Parathyroid adenoma (tissue), 2 donors: ENCODE measurements around the gene SMAD3.

ENCODE experiments used
- H2AFZ ChIP-seq: fragments of 300-600 bp; sonication (generic); one replicate; pipeline ENCODE4 v1.7.0; 2017; ENCODE audit warnings: antibody characterized with exemption, mild to moderate bottlenecking
- H3K27ac ChIP-seq: fragments of 300-600 bp; sonication (generic); one replicate; pipeline ENCODE4 v1.7.0; 2017
- H3K27me3 ChIP-seq: fragments of 300-600 bp; sonication (generic); one replicate; pipeline ENCODE4 v1.7.0; 2017; ENCODE audit warnings: low read length; ENCODE audit not compliant: control insufficient read depth, insufficient read depth
- H3K36me3 ChIP-seq: fragments of 300-600 bp; sonication (generic); one replicate; pipeline ENCODE4 v1.7.0; 2017; ENCODE audit warnings: low read length; ENCODE audit not compliant: control insufficient read depth, insufficient read depth
- H3K4me1 ChIP-seq: fragments of 300-600 bp; sonication (generic); one replicate; pipeline ENCODE4 v1.7.0; 2017; ENCODE audit warnings: control low read depth
- H3K4me2 ChIP-seq: fragments of 300-600 bp; sonication (generic); one replicate; pipeline ENCODE4 v1.7.0; 2017; ENCODE audit warnings: low read length
- H3K4me3 ChIP-seq: fragments of 300-600 bp; sonication (generic); one replicate; pipeline ENCODE4 v1.7.0; 2017; ENCODE audit warnings: low read depth, low read length
- H3K79me2 ChIP-seq: fragments of 300-600 bp; sonication (generic); one replicate; pipeline ENCODE4 v1.7.0; 2017; ENCODE audit warnings: control low read depth
- H3K9ac ChIP-seq: fragments of 300-600 bp; sonication (generic); one replicate; pipeline ENCODE4 v1.7.0; 2017; ENCODE audit warnings: mild to moderate bottlenecking
- H3K9me3 ChIP-seq: fragments of 300-600 bp; sonication (generic); one replicate; pipeline ENCODE4 v1.7.0; 2017; ENCODE audit warnings: low read length; ENCODE audit not compliant: control insufficient read depth
- TF ChIP-seq, protein P1 (sequence below): fragments of 300-600 bp; sonication (generic); IDR thresholded peaks from one replicate; pipeline ENCODE4 v1.7.0; 2017; ENCODE audit warnings: antibody characterized with exemption, mild to moderate bottlenecking
- donor health status: primary hyperparathyroidism.

SMAD3 gene

DNA sequence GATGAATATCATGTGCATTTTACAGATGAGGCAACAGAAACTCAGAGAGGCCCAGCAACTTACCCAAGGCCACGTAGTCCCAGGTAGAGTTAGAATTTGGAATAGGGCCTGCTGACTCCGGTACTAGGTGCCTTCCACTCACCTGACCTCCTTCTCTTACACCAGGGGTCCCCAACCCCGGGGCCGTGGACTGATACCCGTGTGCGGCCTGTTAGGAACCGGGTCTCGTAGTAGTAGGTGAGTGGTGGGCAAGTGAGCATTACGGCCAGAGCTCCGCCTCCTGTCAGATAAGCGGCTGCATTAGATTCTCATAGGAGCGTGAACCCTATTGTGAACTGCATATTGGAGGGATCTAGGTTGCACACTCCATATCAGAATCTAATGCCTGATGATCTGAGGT is 64.8 kb downstream of the SMAD3 start:
- H3K4me2 ChIP-seq, result no peak overlapping the region
- H3K79me2 ChIP-seq, result peaks cover 15% of the 10 kb centered on the region
- H3K27me3 ChIP-seq, result no peaks in the 10 kb centered on the region
- no peak overlapping the region for H2AFZ ChIP-seq
- no peak overlapping the region for H3K9ac ChIP-seq
- H3K4me3 ChIP-seq, result no peak overlapping the region
- no peaks in the 10 kb centered on the region for H3K36me3 ChIP-seq
- H3K4me1 ChIP-seq, result peaks cover 22% of the 10 kb centered on the region
- H3K27ac ChIP-seq, result no peak overlapping the region
- no peaks in the 10 kb centered on the region for H3K9me3 ChIP-seq
- TF ChIP-seq, protein P1, sequence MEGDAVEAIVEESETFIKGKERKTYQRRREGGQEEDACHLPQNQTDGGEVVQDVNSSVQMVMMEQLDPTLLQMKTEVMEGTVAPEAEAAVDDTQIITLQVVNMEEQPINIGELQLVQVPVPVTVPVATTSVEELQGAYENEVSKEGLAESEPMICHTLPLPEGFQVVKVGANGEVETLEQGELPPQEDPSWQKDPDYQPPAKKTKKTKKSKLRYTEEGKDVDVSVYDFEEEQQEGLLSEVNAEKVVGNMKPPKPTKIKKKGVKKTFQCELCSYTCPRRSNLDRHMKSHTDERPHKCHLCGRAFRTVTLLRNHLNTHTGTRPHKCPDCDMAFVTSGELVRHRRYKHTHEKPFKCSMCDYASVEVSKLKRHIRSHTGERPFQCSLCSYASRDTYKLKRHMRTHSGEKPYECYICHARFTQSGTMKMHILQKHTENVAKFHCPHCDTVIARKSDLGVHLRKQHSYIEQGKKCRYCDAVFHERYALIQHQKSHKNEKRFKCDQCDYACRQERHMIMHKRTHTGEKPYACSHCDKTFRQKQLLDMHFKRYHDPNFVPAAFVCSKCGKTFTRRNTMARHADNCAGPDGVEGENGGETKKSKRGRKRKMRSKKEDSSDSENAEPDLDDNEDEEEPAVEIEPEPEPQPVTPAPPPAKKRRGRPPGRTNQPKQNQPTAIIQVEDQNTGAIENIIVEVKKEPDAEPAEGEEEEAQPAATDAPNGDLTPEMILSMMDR, result no peak

DNA sequence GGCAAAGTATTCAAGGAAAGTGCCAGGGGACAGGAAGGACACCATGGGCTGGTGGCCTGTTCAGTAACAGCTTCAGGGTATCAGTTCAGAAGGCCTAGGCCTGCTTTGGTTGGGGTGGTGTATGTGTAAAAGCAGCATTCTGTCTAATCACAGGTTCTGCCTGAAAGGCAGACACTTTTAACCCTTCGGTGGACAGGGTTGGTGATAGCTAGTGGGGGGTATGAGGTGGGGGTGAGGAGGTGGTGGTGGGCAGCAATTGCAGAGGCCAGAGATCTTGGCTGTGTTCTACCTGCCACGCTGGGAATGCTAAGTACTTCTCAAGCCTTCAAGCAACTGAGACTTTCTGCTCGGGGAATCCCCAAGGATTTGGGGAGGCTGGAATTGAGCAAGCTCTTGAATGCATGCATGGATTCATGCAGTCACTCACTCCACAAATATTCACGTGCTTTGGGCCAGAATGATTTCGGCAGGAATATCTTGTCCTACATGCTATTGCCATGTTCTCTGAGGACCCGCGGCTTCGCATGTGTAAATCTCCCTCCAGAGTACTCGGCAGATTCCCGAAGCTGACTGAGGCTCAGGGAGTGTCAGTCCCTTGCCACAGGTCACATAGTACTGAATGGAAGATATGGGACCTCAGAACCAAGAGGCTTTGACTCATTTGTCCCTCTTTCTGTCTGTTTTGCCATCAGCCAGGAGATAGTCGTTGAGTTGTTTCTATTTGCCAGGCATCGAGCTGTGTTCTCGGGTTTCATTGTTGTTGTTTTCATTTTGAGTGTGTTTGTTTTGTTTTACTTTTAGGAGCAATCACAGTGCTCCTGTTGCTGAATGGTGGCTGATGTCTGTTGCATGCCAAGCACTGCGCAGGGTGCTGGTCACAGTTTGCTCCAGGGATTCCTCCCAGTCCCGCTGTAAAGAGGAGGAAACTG is 65.5 kb downstream of the SMAD3 start:
- TF ChIP-seq, protein P1, result no peak
- no peak overlapping the region for H2AFZ ChIP-seq
- H3K9me3 ChIP-seq, result no peaks in the 10 kb centered on the region
- peaks cover 18% of the 10 kb centered on the region for H3K4me1 ChIP-seq
- H3K79me2 ChIP-seq, result peaks cover 15% of the 10 kb centered on the region
- no peak overlapping the region for H3K9ac ChIP-seq
- H3K27ac ChIP-seq, result no peak overlapping the region
- no peak overlapping the region for H3K4me2 ChIP-seq
- H3K36me3 ChIP-seq, result no peaks in the 10 kb centered on the region
- no peak overlapping the region for H3K4me3 ChIP-seq
- no peaks in the 10 kb centered on the region for H3K27me3 ChIP-seq

DNA sequence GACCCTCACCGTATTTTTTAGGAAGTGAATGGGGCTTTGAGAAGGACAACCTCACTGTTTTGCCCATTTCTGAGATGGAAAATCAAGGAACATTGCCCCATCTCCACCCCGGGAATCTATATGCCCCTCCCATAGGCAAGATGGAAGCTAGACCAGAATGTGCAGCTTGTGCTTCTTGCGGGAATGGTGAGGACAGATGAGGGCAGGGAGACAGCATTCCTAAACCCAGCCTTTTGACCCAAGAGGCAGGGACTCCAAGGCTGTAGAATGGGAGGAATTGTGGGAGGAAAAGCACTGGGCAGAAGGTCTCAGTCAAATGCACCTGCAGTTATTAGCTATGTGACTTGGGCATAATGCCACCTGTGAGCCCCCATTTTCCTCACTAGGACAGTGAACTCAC is 66.9 kb downstream of the SMAD3 start:
- TF ChIP-seq, protein P1, result no peak

DNA sequence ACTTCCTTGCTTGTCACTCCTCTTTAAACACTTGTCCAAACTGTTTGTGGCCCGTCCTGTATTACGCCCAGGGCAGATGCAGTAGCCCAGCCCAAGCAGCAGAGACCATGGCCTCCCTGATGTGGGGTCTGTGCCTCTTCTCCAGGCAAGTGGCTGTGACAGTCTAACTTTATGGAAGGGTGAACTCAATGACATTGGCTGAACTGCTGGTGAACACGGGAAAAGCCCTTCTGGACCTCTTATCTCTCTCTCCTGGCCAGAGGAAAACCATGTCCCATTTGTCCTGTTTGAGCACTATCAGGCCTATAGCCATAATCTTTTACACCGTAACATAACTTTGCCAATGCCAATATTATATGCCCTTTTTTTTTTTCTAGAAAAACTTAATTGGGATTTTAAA is 67.6 kb downstream of the SMAD3 start:
- TF ChIP-seq, protein P1, result no peak
- Histone ChIP-seq H3K27ac (no peak overlapping the region), H3K9me3 (no peaks in the 10 kb centered on the region), H2AFZ (no peak overlapping the region), H3K4me3 (no peak overlapping the region), H3K4me1 (peaks cover 13% of the 10 kb centered on the region), H3K36me3 (no peaks in the 10 kb centered on the region), H3K9ac (no peak overlapping the region), H3K79me2 (peaks cover 16% of the 10 kb centered on the region), H3K27me3 (no peaks in the 10 kb centered on the region), H3K4me2 (no peak overlapping the region)

More for the DNA sequence above, 66.9 kb downstream of the SMAD3 start:
- H3K4me2 ChIP-seq, result no peak overlapping the region
- H3K36me3 ChIP-seq, result no peaks in the 10 kb centered on the region
- H3K27ac ChIP-seq, result no peak overlapping the region
- H3K4me3 ChIP-seq, result no peak overlapping the region
- H3K9me3 ChIP-seq, result no peaks in the 10 kb centered on the region
- no peak overlapping the region for H2AFZ ChIP-seq
- no peak overlapping the region for H3K9ac ChIP-seq
- peaks cover 13% of the 10 kb centered on the region for H3K4me1 ChIP-seq
- peaks cover 16% of the 10 kb centered on the region for H3K79me2 ChIP-seq
- no peaks in the 10 kb centered on the region for H3K27me3 ChIP-seq

DNA sequence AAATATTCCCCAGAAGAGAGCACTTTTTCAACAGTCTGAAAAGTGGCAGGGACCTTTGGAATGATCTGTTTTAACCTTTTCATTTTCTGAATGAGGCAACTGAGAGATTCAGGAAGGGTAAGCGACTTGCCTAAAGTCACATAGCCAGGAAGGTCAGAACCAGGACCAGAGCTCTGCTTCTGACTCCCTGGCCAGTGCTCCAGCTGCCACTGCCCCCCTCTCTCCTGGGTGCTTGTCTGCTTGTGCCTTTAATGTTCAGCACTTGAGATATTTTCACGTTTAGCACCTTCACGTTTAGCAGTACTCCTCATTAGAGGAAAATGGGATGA is 68.3 kb downstream of the SMAD3 start:
- Histone ChIP-seq H3K36me3 (no peaks in the 10 kb centered on the region), H3K4me3 (no peak overlapping the region), H3K4me1 (peaks cover 13% of the 10 kb centered on the region), H3K4me2 (no peak overlapping the region), H2AFZ (no peak overlapping the region), H3K27ac (no peak overlapping the region), H3K9ac (no peak overlapping the region), H3K9me3 (no peaks in the 10 kb centered on the region), H3K27me3 (no peaks in the 10 kb centered on the region), H3K79me2 (peaks cover 15% of the 10 kb centered on the region)
- TF ChIP-seq, protein P1, result no peak
